NCI-H146 (cell line): ENCODE measurements around the gene ACACA.
A peak's percentile ranks its signal among the peaks of the same experiment; 100 is the strongest.

Source experiments
- DNase-seq: peaks from one replicate; lab custom pipeline; 2025; lab: John Stamatoyannopoulos, UW

The ACACA gene

DNA sequence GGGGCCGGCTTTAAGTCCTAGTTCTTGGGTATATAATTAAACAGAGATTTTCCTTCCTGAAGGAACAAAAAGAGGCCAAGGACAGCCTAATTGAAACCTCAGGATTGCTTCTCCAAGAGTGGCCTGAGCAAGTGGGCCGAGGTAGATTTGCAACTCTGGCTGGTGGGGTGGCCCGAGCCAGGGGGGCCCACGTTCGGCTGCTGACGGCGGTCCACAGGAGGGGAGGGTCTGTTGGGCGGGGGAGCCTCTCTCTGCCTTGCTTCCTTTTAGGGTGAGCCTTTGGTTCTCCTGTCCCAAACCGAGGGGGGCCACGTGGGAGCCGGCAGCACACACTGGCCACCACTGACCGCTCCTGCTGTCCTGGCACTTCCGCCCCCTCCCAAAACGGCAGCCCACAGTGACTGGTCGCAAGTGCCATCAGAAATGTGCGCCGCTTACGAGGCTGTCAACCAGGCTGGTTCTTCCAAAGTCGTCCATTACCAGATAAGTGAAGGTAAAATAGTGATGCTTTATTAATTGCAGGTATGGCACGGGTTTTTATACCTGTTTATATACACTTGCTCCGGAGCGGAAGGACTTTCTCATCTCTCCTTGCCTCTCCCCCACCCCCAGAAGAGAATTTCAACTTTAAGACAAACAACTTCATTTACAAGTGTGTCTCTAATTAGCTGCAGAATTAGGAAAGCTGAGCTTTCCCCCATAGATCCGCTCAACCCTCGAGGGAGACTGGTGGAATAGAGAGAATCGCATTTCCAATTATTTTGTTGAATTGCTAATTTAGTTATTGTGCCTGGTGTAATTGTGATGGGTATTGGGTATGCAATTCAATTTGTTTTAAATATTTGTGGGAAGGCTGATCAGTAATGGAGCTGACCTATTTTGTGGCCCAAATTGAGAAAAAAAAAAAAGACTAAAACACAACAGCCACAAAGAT is 340.0 kb downstream of the ACACA start:
- no peak for DNase-seq

DNA sequence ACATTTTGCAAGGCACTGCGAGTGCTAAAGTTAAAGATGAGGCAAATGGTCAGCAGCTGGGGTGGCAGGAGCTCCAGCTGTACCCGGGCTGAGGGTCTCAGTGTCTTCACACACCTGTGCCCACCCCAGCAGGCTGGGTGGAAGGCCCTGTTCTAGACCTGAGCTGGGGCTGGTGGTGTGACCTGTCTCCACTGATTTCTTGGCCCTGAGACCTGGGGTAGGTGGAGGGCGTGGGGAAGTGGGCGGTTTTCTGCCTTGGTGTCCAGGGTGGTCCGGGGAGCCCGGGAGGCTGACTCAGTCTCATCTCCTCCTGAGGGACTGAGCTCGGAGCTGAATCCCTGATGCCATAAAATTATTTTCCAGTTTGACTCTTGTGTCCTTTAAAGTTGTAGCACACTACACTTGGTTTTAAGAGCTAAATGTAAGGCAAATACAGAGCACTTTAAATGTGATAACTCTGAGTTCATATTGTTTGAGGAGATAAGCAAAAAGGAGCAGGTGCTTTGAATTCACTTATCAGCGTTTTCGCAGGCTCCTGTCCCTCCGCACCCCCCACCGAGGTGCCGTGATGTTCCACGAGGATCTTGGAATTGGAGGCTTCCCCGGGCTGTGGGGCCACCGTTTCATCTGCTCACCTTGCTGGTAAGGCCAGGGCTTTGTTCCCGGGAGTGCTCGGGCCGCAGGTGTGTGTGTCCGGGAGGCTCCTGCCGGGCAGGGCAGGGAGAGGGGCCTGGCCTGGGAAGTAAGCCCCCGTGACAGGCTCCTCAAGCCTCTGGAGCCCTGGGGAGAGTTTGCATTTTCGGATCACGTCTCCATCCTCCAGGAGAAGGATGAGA is 340.9 kb downstream of the ACACA start:
- peak; percentile 38 for DNase-seq

GRCh38 chr17:37064956-37065355 is 341.7 kb downstream of the ACACA start:
- no peak for DNase-seq

GRCh38 chr17:37064206-37064605 is 342.4 kb downstream of the ACACA start:
- DNase-seq: no peak

- DNase-seq: no peak
Measured at GRCh38 chr17:37062021-37062420, 344.6 kb downstream of the ACACA start.

DNA sequence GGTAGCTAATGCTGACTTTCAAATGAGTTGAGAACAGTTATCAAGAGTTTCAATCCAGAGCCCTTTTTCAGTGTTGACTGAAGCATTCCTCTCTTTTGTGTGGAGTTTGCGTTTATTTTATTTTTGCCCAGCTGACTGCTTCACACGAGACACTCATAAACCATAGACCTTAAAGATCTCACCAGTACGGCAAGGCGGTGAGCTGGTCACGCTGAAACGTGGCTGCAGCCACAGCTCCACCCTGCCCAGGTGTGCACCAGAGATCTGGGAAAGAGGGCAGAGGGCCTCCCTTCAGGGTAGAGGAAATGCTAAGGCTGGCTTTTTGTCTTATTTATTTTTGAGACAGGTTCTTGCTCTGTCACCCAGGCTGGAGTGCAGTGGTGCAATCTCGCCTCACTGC is 345.7 kb downstream of the ACACA start:
- DNase-seq: no peak

GRCh38 chr17:37060094-37060493 is 346.5 kb downstream of the ACACA start:
- DNase-seq: no peak

DNA sequence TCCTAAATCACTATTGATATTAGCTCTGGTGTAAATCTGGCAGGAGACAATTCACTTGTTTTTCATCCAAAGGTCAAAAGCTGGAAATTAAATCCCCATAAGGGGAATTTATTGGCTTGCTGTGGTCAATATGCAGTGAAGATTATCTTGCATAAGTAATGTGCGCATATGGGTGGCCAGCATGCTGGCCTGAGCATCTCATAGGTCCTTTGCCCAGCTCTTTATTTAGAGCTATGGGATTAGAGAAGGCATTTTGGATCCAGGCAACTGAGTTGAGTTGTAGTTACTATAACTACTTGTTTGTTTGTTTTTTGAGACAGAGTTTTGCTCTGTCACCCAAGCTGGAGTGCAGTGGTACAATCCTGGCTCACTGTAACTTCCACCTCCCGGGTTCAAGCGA is 347.1 kb downstream of the ACACA start:
- no peak for DNase-seq

DNA sequence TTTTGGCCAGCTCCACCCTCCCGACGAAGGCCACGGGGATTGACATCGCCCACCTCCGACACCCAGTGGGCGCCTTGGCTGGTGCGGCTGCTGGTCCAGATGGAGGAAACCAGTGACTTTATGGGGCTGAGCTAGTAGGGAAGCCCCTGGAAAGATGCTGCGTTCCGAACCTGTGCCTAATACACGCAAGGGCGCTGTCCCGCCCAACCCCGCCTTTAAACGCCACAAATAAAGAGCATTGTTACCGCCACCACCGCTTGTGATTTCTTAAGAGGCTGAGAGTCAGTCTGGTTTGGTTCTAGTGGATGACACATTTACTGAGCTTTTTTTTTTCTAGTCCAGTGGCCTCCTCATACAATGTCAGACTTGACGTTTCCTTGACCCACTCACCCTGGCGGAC is 350.0 kb downstream of the ACACA start:
- no peak for DNase-seq

DNA sequence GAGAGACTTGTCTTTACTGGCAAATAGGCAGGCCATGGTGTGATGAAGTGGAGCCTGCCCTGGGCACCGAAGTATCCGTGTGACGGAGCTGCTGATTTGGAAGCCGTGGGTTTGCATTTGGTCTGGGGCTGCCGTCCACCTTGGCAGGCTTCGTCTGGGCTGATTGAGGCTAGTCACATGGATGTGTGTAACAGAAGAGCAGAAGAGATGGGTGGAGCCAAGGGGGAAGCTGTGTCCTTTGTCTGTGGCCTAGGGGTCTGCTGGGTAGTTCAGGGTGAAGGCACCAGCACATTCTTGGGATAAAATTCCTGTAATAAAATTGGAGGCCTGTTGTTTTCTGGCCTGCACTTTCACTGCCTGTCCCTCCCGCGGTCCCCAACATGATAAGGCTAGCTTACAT is 351.7 kb downstream of the ACACA start:
- DNase-seq: no peak

DNA sequence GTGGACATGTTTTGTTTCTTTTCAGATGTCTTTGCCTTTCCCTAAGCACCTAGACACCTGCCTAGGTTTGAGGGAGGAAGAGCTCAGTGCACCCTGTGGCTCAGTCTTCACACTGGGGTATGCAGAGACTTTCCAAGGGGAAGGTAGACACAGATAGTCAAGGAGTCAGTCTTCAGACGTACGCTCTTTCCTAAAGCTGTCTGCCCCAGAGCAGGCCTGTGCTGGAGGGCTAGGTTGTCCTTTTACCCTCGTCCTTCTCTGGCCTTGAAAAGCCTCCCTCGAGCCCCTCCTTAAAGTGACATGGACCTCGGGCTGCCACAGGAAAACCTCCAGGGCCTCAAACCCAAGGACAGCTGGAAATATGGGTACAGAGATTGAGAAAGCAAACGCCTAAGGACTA is 354.2 kb downstream of the ACACA start:
- no peak for DNase-seq

GRCh38 chr17:37051833-37052232 is 354.8 kb downstream of the ACACA start:
- peak; percentile 27 for DNase-seq

DNA sequence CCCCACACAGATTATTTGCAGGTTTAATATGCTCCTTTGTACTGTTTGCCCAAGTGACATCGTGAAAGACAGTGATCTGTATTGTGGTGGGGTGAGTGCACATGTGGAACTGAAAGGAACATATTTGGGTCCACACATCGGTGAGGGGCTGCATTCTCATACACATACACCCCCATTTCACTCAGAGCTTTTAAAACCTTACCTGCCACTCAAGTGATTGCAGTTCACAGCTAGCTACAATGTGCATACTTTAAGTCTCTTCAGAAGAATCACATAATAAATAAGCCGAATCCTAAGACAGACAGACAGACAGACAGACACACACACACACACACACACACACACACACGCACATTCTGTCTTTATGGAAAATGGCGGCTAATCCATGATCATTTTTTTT is 355.3 kb downstream of the ACACA start:
- DNase-seq: no peak

DNA sequence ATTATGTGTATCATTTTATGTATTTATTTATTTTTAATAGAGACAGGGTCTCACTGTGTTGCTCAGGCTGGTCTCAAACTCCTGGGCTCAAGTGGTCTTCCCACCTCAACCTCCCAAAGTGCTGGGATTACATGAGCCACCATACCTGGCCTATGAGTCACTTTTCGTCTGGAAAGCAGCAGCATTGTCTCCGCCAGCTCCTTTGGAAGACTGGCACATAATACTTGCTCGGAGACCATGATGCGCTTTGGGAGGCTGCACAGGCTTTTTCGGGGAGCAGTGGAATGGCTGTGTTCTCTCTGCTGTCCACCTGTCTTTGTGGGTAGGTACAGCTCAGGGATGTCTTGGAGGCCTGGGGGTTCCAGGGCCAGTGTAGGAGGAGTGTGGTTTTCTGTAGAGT is 355.7 kb downstream of the ACACA start:
- DNase-seq: no peak

- DNase-seq: no peak
Measured at GRCh38 chr17:37048811-37049210, 357.8 kb downstream of the ACACA start.

DNA sequence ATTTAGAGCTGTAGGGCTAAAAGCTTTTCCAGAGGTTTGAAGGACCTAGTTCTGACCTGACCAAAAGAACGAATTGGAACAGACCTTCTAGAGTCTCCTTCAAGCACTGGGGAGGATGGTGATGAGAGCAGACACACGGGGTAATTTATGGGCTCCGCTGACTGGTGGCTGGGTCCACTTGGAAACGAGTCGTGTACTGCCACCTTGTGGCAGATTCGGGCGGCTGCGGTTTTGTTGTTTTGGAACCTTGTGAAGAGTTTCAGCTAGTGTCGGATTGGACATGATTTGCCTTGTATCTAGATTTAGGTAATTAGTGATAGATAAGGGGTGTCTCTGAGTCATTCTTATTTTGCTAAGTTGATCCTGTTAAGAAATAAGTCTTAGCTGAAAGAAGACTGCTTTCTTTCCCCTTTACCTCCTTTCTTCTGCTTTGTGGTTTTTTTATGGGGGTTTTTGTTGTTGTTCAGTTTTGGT is 359.0 kb downstream of the ACACA start:
- peak; percentile 82 for DNase-seq

- DNase-seq: peak; percentile 44
Measured at GRCh38 chr17:37045351-37045922, 361.2 kb downstream of the ACACA start.

- DNase-seq: peak; percentile 11
Measured at GRCh38 chr17:37043201-37043600, 363.4 kb downstream of the ACACA start.

GRCh38 chr17:37041932-37042331 is 364.7 kb downstream of the ACACA start:
- no peak for DNase-seq

GRCh38 chr17:37039269-37039668 is 367.4 kb downstream of the ACACA start:
- DNase-seq: peak; percentile 50

- no peak for DNase-seq
Measured at GRCh38 chr17:37037590-37038155, 369.0 kb downstream of the ACACA start.
